SK-N-SH (cell line): Measurements from ENCODE around the gene PSMD1. TPM values are rescaled to one million over a fixed set of nuclear protein-coding genes. Genes with fewer than 3 reads are reported as not detected.
A peak's percentile ranks its signal among the peaks of the same experiment; 100 is the strongest.

Experiments
- CTCF ChIA-PET: fragments of 300-600, 350-600 bp; formaldehyde crosslinking; extraction: SDS; loops from one replicate; lab custom pipeline; 2021; lab: Yijun Ruan, JAX
- POLR2A ChIA-PET: fragments of 350-600 bp; sonication (Branson Sonifier 250); formaldehyde crosslinking; extraction: SDS; loops from one replicate; lab custom pipeline; 2020; ENCODE audit warnings: antibody characterized with exemption, inconsistent platforms; lab: Yijun Ruan, JAX
- DNase-seq: peaks from one replicate; pipeline ENCODE4 v3.0.0; 2012
- H2AFZ ChIP-seq: fragments of 200-600 bp; sonication (generic); 2 replicates; pipeline ENCODE4 v1.8.1; 2016; ENCODE audit warnings: antibody characterized with exemption, mild to moderate bottlenecking, low read depth
- H3F3A ChIP-seq: fragments of 200-600 bp; sonication (generic); replicated peaks from 2 replicates; pipeline ENCODE3; 2016; ENCODE audit warnings: antibody characterized with exemption, mild to moderate bottlenecking; ENCODE audit not compliant: insufficient read depth
- H3K27ac ChIP-seq, 2 experiments: fragments of 200-500 bp in 1 of 2; fragments of 200-600 bp in 1 of 2; sonication (Bioruptor generic) in 1 of 2; sonication (generic), shearing (Covaris generic) in 1 of 2; 2 replicates each; pipeline versions ENCODE4 v1.5.1 to v1.6.1; 2014 to 2016; ENCODE audit warnings: low read depth in 2 of 2, inconsistent platforms in 1 of 2, low read length in 1 of 2, mild to moderate bottlenecking in 1 of 2, mixed read lengths in 1 of 2
- H3K27me3 ChIP-seq: fragments of 200-600 bp; sonication (generic), shearing (Covaris generic); 2 replicates; pipeline ENCODE4 v1.6.1; 2016; ENCODE audit warnings: mixed run types; ENCODE audit not compliant: insufficient read depth
- H3K36me3 ChIP-seq, 2 experiments: fragments of 200-500 bp in 1 of 2; fragments of 200-600 bp in 1 of 2; sonication (Bioruptor generic) in 1 of 2; sonication (generic) in 1 of 2; replicated peaks in 1 of 2; 2 replicates each; pipeline versions ENCODE3 to v1.5.1; 2014 to 2016; ENCODE audit warnings: low read length in 1 of 2, mild to moderate bottlenecking in 1 of 2; ENCODE audit not compliant: insufficient read depth in 2 of 2, control insufficient read depth in 1 of 2
- H3K4me1 ChIP-seq, 2 experiments: fragments of 200-500 bp in 1 of 2; fragments of 200-600 bp in 1 of 2; sonication (Bioruptor generic) in 1 of 2; sonication (generic), shearing (Covaris generic) in 1 of 2; 2 replicates each; pipeline versions ENCODE4 v1.5.1 to v1.6.1; 2014 to 2016; ENCODE audit warnings: low read depth in 1 of 2, low read length in 1 of 2, mixed run types in 1 of 2; ENCODE audit not compliant: insufficient read depth in 2 of 2, control insufficient read depth in 1 of 2
- H3K4me2 ChIP-seq: fragments of 200-600 bp; sonication (generic), shearing (Covaris generic); 2 replicates; pipeline ENCODE4 v1.6.1; 2017; ENCODE audit warnings: mixed run types
- H3K4me3 ChIP-seq, 2 experiments: fragments of 200-500 bp in 1 of 2; fragments of 200-600 bp in 1 of 2; sonication (Bioruptor generic) in 1 of 2; sonication (generic), shearing (Covaris generic) in 1 of 2; 2 replicates each; pipeline versions ENCODE4 v1.5.1 to v1.8.1; 2014 to 2016; ENCODE audit warnings: low read depth in 2 of 2, inconsistent platforms in 1 of 2, low read length in 1 of 2, mild to moderate bottlenecking in 1 of 2, mixed read lengths in 1 of 2, moderate library complexity in 1 of 2
- H3K79me2 ChIP-seq: fragments of 200-600 bp; sonication (generic); 2 replicates; pipeline ENCODE4 v1.8.1; 2017; ENCODE audit warnings: mild to moderate bottlenecking; ENCODE audit not compliant: insufficient read depth
- H3K9ac ChIP-seq: fragments of 200-600 bp; sonication (generic); 2 replicates; pipeline ENCODE4 v1.6.1; 2017; ENCODE audit warnings: mixed run types
- H3K9me2 ChIP-seq: fragments of 200-600 bp; sonication (generic); 2 replicates; pipeline ENCODE4 v1.6.1; 2017; ENCODE audit warnings: mixed run types
- H3K9me3 ChIP-seq: fragments of 200-600 bp; sonication (generic); 2 replicates; pipeline ENCODE4 v1.6.1; 2017; ENCODE audit warnings: mixed run types, mild to moderate bottlenecking, moderate library complexity
- H4K20me1 ChIP-seq: fragments of 200-600 bp; sonication (generic); 2 replicates; pipeline ENCODE4 v1.6.1; 2017; ENCODE audit warnings: mild to moderate bottlenecking, mixed run types; ENCODE audit not compliant: insufficient read depth
- CTCF ChIP-seq: fragments of 200-600 bp; sonication (generic); IDR thresholded peaks from 2 replicates; pipeline ENCODE4 v1.6.1; 2017; ENCODE audit warnings: antibody characterized with exemption, mild to moderate bottlenecking, moderate library complexity
- ELF1 ChIP-seq: IDR thresholded peaks from 2 replicates; pipeline ENCODE4 v1.4.0; 2012
- FOXM1 ChIP-seq: IDR thresholded peaks from 2 replicates; pipeline ENCODE4 v1.4.0; 2012; ENCODE audit warnings: low read depth, mild to moderate bottlenecking
- GABPA ChIP-seq: IDR thresholded peaks from 2 replicates; pipeline ENCODE4 v1.4.0; 2012; ENCODE audit warnings: low read depth, mild to moderate bottlenecking
- GATA2 ChIP-seq: sonication (generic); formaldehyde crosslinking; IDR thresholded peaks from 2 replicates; pipeline ENCODE4 v1.5.0; 2020; ENCODE audit warnings: mild to moderate bottlenecking, missing genetic modification reagents
- IRF3 ChIP-seq: fragments of 150-350 bp; IDR thresholded peaks from 2 replicates; pipeline ENCODE4 v1.6.1; 2016; ENCODE audit warnings: mild to moderate bottlenecking, low read depth, low read length
- JUND ChIP-seq: IDR thresholded peaks from 2 replicates; pipeline ENCODE4 v1.4.0; 2012
- MAX ChIP-seq: IDR thresholded peaks from 2 replicates; pipeline ENCODE4 v1.4.0; 2012; ENCODE audit warnings: low read depth
- MEF2A ChIP-seq: IDR thresholded peaks from 2 replicates; pipeline ENCODE4 v1.4.0; 2012; ENCODE audit warnings: low read depth, borderline replicate concordance
- RAD21 ChIP-seq: IDR thresholded peaks from 2 replicates; pipeline ENCODE4 v1.6.1; 2012; ENCODE audit warnings: mild to moderate bottlenecking, low read length
- TCF12 ChIP-seq: IDR thresholded peaks from 2 replicates; pipeline ENCODE4 v1.4.0; 2012
- TEAD4 ChIP-seq: IDR thresholded peaks from 2 replicates; pipeline ENCODE4 v1.4.0; 2012; ENCODE audit warnings: mild to moderate bottlenecking, borderline replicate concordance; ENCODE audit not compliant: insufficient read depth
- USF1 ChIP-seq: IDR thresholded peaks from 2 replicates; pipeline ENCODE4 v1.4.0; 2012; ENCODE audit warnings: low read depth, borderline replicate concordance
- YY1 ChIP-seq: IDR thresholded peaks from 2 replicates; pipeline ENCODE4 v1.4.0; 2012; ENCODE audit warnings: low read depth, mild to moderate bottlenecking
- WGBS: methylation state at CpG from one replicate; pipeline ENCODE4 v1.1.6; 2017; ENCODE audit warnings: low lambda C conversion rate; 5-methylcytosine and 5-hydroxymethylcytosine counted together
- polyA plus RNA-seq, 3 experiments: library from polyadenylated mRNA; depleted of rRNA; stranded (reverse); fragments of >200 nt; gene quantifications; 2 replicates each; pipeline ENCODE4 v1.2.3, GENCODE V29; 2012

Gene PSMD1
- polyA plus RNA-seq, 1 of the 3 experiments (the other 2 are of a cell fraction) = 92.3 TPM

- Histone ChIP-seq H3K36me3 (no peaks in the 10 kb centered on the region), H3K9ac (no peak overlapping the region), H3K9me2 (no peaks in the 10 kb centered on the region), H3K27me3 (peaks cover 25% of the 10 kb centered on the region), H3K27ac (no peak overlapping the region), H3K4me2 (no peak overlapping the region), H2AFZ (no peak overlapping the region), H3K4me3 (peak overlapping the region in 1 of 2 experiments; percentile 47; a peak in 1 of 4 replicates), H4K20me1 (no peaks in the 10 kb centered on the region), H3K9me3 (no peaks in the 10 kb centered on the region)
- 85% methylated on average over 20 of the region's 21 CpGs for WGBS
- POLR2A ChIA-PET = no interaction called here
- no peak for TF ChIP-seq MEF2A
- TF ChIP-seq MAX = no peak
- TF ChIP-seq TCF12 = no peak
- TF ChIP-seq CTCF = no peak
- no peak for TF ChIP-seq ELF1
- TF ChIP-seq GATA2 (CRISPR knock-in tag) = no peak
- TF ChIP-seq USF1 = no peak
- no peak for TF ChIP-seq JUND
- TF ChIP-seq YY1 = no peak
- no peak for TF ChIP-seq TEAD4
- TF ChIP-seq, all 33 proteins: peak for 0
- Histone ChIP-seq H3K4me1 (peaks cover 0 to 6% of the 10 kb centered on the region in 2 experiments; a peak in 1 of 4 replicates), H3K79me2 (no peaks in the 10 kb centered on the region), H3F3A (no peaks in the 10 kb centered on the region)
- CTCF ChIA-PET = interaction anchor here (1.0 to 6.6 kb wide), 6 partner anchors 12 to 214 kb away, joined by 3 to 39 read pairs (median 5); partner anchors contain the start of gene PSMD1
- no peak for DNase-seq
Measured at GRCh38 chr2:231038483-231039293, 18.0 kb upstream of the PSMD1 start.

- Histone ChIP-seq H3K9me3 (no peaks in the 10 kb centered on the region), H3K9me2 (no peaks in the 10 kb centered on the region), H3K79me2 (no peaks in the 10 kb centered on the region), H3K4me2 (no peak overlapping the region), H2AFZ (no peak overlapping the region), H3K27ac (no peak overlapping the region), H3K9ac (no peak overlapping the region), H3K4me3 (no peak overlapping the region), H4K20me1 (no peaks in the 10 kb centered on the region), H3K36me3 (no peaks in the 10 kb centered on the region), H3F3A (no peaks in the 10 kb centered on the region), H3K4me1 (peaks cover 0 to 6% of the 10 kb centered on the region in 2 experiments; a peak in 1 of 4 replicates), H3K27me3 (peaks cover 25% of the 10 kb centered on the region)
- TF ChIP-seq IRF3 (no peak), GABPA (no peak), RAD21 (no peak), FOXM1 (no peak)
- 99% methylated on average over 6 of the region's 6 CpGs for WGBS
- DNase-seq = no peak
- CTCF ChIA-PET = interaction anchor here (1.0 to 6.6 kb wide), 5 partner anchors 11 to 215 kb away, joined by 3 to 39 read pairs (median 4); no protein-coding TSS in a partner anchor
- POLR2A ChIA-PET = no interaction called here
Measured at GRCh38 chr2:231039294-231039664, 17.4 kb upstream of the PSMD1 start.
